ENCODE data around the gene MTPN.

- no peak for TF ChIP-seq CTCF (IDR thresholded peaks at IDR 0.05; ENCODE audit: low read depth, low read length)
- no peak for TF ChIP-seq MYC (IDR thresholded peaks at IDR 0.05; ENCODE audit: low read depth, low read length)
- TF ChIP-seq POLR2A (IDR thresholded peaks at IDR 0.05; ENCODE audit: extremely low read depth, insufficient read length): no peak
These were observed 38.6 kb downstream of the MTPN start for GRCh38 chr7:135938563-135938962.
